HepG2 (cell line): ENCODE data around the gene PLA2G4B. TPM values are rescaled to one million over a fixed set of nuclear protein-coding genes. Genes with fewer than 3 reads are reported as not detected.

Experiments used
- ATAC-seq: fragments of 200-7000 bp; cut with Tn5 transposase; 3 replicates; pipeline ENCODE4 v1.9.1; 2020; ENCODE audit warnings: mild to moderate bottlenecking, moderate library complexity
- BruUV-seq: library from RNA; stranded (reverse); fragments of 400-500 nt; replicated peaks from 2 replicates; lab custom pipeline; 2021; lab: Mats Ljungman, UMichigan
- CTCF ChIA-PET: fragments of 300-600 bp; formaldehyde crosslinking; extraction: SDS; loops from one replicate; lab custom pipeline; 2021; ENCODE audit warnings: low total read pairs, inconsistent platforms, low intra/inter-chr PET ratio; lab: Yijun Ruan, JAX
- POLR2A ChIA-PET: fragments of 350-600 bp; sonication (Branson Sonifier 250); formaldehyde crosslinking; loops from one replicate; lab custom pipeline; 2020; ENCODE audit warnings: antibody characterized with exemption, inconsistent platforms; lab: Yijun Ruan, JAX
- DNase-seq: peaks from one replicate; pipeline ENCODE4 v3.0.0-alpha.2; 2015; ENCODE audit warnings: low spot score
- FAIRE-seq: peaks from 3 replicates; lab custom pipeline; 2011; peaks lifted over from hg19 to GRCh38; lab: Jason Lieb, UNC
- H2AFZ ChIP-seq: one replicate; pipeline ENCODE4 v1.6.1; 2011; ENCODE audit warnings: low read length, inconsistent platforms
- H3K27ac ChIP-seq: fragments of 300-600 bp; 3 replicates; pipeline ENCODE4 v1.8.0; 2011; ENCODE audit warnings: mixed run types, mild to moderate bottlenecking, mixed read lengths, low read length, inconsistent platforms; ENCODE audit not compliant: insufficient read depth; ENCODE audit errors: extremely low read length
- H3K27me3 ChIP-seq, 2 experiments: fragments of 200-600 bp in 1 of 2; 2 replicates in 1 of 2; 3 replicates in 1 of 2; pipeline versions ENCODE4 v1.6.0 to v1.8.0; 2011; ENCODE audit warnings: low read length in 2 of 2, mild to moderate bottlenecking in 2 of 2, moderate library complexity in 2 of 2, inconsistent platforms in 1 of 2; ENCODE audit not compliant: insufficient read depth in 2 of 2, control insufficient read depth in 1 of 2
- H3K36me3 ChIP-seq, 2 experiments: fragments of 200-600 bp in 1 of 2; replicated peaks in 1 of 2; 2 replicates in 1 of 2; 3 replicates in 1 of 2; pipeline versions ENCODE4 v1.5.1 to v1.8.0; 2011; ENCODE audit warnings: low read length in 2 of 2, inconsistent platforms in 1 of 2; ENCODE audit not compliant: insufficient read depth in 2 of 2, control insufficient read depth in 1 of 2
- H3K4me1 ChIP-seq: 2 replicates; pipeline ENCODE4 v1.5.1; 2012; ENCODE audit warnings: low read length, inconsistent platforms; ENCODE audit not compliant: insufficient read depth
- H3K4me2 ChIP-seq: 2 replicates; pipeline ENCODE4 v1.6.0; 2011; ENCODE audit warnings: low read depth, low read length, inconsistent platforms
- H3K4me3 ChIP-seq, 3 experiments: fragments of 200-600 bp in 1 of 3; sonication (generic), shearing (Covaris generic) in 1 of 3; replicated peaks in 1 of 3; 2 replicates each; pipeline ENCODE4 v1.5.1; 2011 to 2016; ENCODE audit warnings: low read length in 3 of 3, inconsistent platforms in 2 of 3, low read depth in 2 of 3, mild to moderate bottlenecking in 2 of 3, control low read depth in 1 of 3, mixed read lengths in 1 of 3; ENCODE audit not compliant: insufficient read depth in 1 of 3
- H3K79me2 ChIP-seq: one replicate; pipeline ENCODE4 v1.6.1; 2011; ENCODE audit warnings: low read length, inconsistent platforms; ENCODE audit not compliant: insufficient read depth
- H3K9ac ChIP-seq: 2 replicates; pipeline ENCODE4 v1.6.0; 2011; ENCODE audit warnings: mild to moderate bottlenecking, low read depth, low read length, inconsistent platforms; ENCODE audit not compliant: insufficient read depth
- H3K9me3 ChIP-seq: 2 replicates; pipeline ENCODE4 v1.5.1; 2012; ENCODE audit warnings: mild to moderate bottlenecking, low read length
- H4K20me1 ChIP-seq: 2 replicates; pipeline ENCODE4 v1.6.0; 2011; ENCODE audit warnings: inconsistent platforms, mild to moderate bottlenecking, low read length, moderate library complexity; ENCODE audit not compliant: insufficient read depth
- GFI1 ChIP-seq: sonication (generic); formaldehyde crosslinking; IDR thresholded peaks from 2 replicates; pipeline ENCODE4 v1.5.0; 2020; ENCODE audit warnings: missing genetic modification reagents, mild to moderate bottlenecking, borderline replicate concordance
- MAZ ChIP-seq, 2 experiments: sonication (generic) in 1 of 2; formaldehyde crosslinking in 1 of 2; IDR thresholded peaks; 2 replicates each; pipeline versions ENCODE4 v1.5.0 to v1.6.1; 2012 to 2020; ENCODE audit warnings: low read depth in 2 of 2, mild to moderate bottlenecking in 2 of 2, borderline replicate concordance in 1 of 2, improper control_type of control experiment in 1 of 2, low read length in 1 of 2, missing genetic modification reagents in 1 of 2, moderate library complexity in 1 of 2
- RAD21 ChIP-seq: fragments of 450-650 bp; formaldehyde crosslinking; IDR thresholded peaks from 2 replicates; pipeline ENCODE4 v1.5.0; 2020; ENCODE audit warnings: mild to moderate bottlenecking
- SNAI1 ChIP-seq: sonication (generic); formaldehyde crosslinking; IDR thresholded peaks from 2 replicates; pipeline ENCODE4 v1.5.0; 2020; ENCODE audit warnings: mild to moderate bottlenecking, missing genetic modification reagents, borderline replicate concordance
- SP2 ChIP-seq: sonication (generic); formaldehyde crosslinking; IDR thresholded peaks from 2 replicates; pipeline ENCODE4 v1.5.1; 2020; ENCODE audit warnings: mild to moderate bottlenecking, missing genetic modification reagents
- SP5 ChIP-seq: IDR thresholded peaks from 2 replicates; pipeline ENCODE4 v1.6.1; 2016; ENCODE audit warnings: low read depth, borderline replicate concordance
- STAG1 ChIP-seq: sonication (generic); formaldehyde crosslinking; IDR thresholded peaks from 2 replicates; pipeline ENCODE4 v1.4.0; 2020; ENCODE audit warnings: missing genetic modification reagents
- TBL1XR1 ChIP-seq: fragments of 150-350 bp; IDR thresholded peaks from 2 replicates; pipeline ENCODE4 v1.6.1; 2014; ENCODE audit warnings: borderline replicate concordance, low read length; ENCODE audit not compliant: partially characterized antibody
- TEAD3 ChIP-seq: optimal IDR thresholded peaks from 2 replicates; pipeline ENCODE3; 2016; ENCODE audit warnings: borderline replicate concordance
- ZNF205 ChIP-seq: IDR thresholded peaks from 2 replicates; pipeline ENCODE4 v1.6.1; 2018; ENCODE audit warnings: missing biosample characterization, missing genetic modification reagents
- ZNF260 ChIP-seq: sonication (generic); formaldehyde crosslinking; IDR thresholded peaks from 2 replicates; pipeline ENCODE4 v1.4.0; 2020; ENCODE audit warnings: missing genetic modification reagents, low read depth, mild to moderate bottlenecking, borderline replicate concordance
- ZNF331 ChIP-seq: sonication (generic); formaldehyde crosslinking; IDR thresholded peaks from 2 replicates; pipeline ENCODE4 v1.4.0; 2020; ENCODE audit warnings: missing genetic modification reagents
- ZNF484 ChIP-seq: sonication (generic); formaldehyde crosslinking; IDR thresholded peaks from 2 replicates; pipeline ENCODE4 v1.5.1; 2020; ENCODE audit warnings: mild to moderate bottlenecking, low read depth, missing genetic modification reagents, borderline replicate concordance
- WGBS: methylation state at CpG from one replicate; pipeline ENCODE4 v1.1.6; 2017; ENCODE audit warnings: low lambda C conversion rate; 5-methylcytosine and 5-hydroxymethylcytosine counted together
- in situ Hi-C: cut with HindIII; loops from 2 replicates; pipeline ENCODE4 v1.10.0; 2017; ENCODE audit warnings: low pct_unique_long_range_greater_than_20kb; ENCODE audit not compliant: extremely low pct_ligation_motif_present
- intact Hi-C: fragments of 100-400 bp; cut with micrococcal nuclease; formaldehyde crosslinking; loops from one replicate; pipeline ENCODE4 v1.10.0; 2022; ENCODE audit not compliant: unreplicated experiment
- polyA plus RNA-seq, 8 experiments: library from polyadenylated mRNA; depleted of rRNA in 3 of 8; stranded (reverse) in 7 of 8; unstranded in 1 of 8; fragments of >200 nt; fragmentation: Illumina TruSeq in 4 of 8; extraction: Trizol in 4 of 8; gene quantifications; 2 replicates each; pipeline versions ENCODE4 v1.2.1 to v1.2.3, GENCODE V29; 2011 to 2016; ENCODE audit warnings: low read depth in 4 of 8, missing spikeins in 1 of 8, mixed read lengths in 1 of 8; ENCODE audit not compliant: insufficient read depth in 1 of 8
- total RNA-seq, 5 experiments: library from RNA; depleted of rRNA; stranded (reverse); fragments of >200 nt; fragmentation: Illumina TruSeq; extraction: Trizol; gene quantifications; 2 replicates each; pipeline ENCODE4 v1.2.3, GENCODE V29; 2016; ENCODE audit warnings: low read depth in 1 of 5
- TF ChIP-seq, protein P1 (sequence below): sonication (generic); formaldehyde crosslinking; IDR thresholded peaks from 2 replicates; pipeline ENCODE4 v1.5.0; 2020; ENCODE audit warnings: mild to moderate bottlenecking, missing genetic modification reagents, moderate library complexity

PLA2G4B gene
- total and polyA plus RNA-seq, 2 of the 13 experiments (the other 11 are each of a cell fraction or from before 2014, with no cell fraction given), result 5.1 to 8.0 TPM

DNA sequence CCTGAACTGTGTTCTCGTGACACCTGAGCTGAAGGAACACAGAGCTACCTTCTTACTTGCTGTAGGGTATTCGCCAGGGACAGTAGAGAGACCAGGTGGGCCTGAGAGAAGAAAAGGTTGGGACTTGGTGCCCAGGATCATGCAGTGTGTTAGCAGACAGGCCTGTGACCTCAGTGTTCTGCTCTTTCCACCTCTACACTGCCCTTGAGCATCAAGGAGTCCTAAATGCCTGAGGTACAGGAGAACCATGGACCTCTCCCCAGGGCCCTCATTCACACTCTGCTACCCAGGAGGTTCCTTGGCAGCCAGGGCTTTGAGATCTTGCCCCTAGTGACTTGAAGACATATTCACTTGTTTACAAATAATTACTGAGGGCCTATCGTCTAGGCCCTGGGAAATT is 32.9 kb upstream of the PLA2G4B start:
- H3K9me3 ChIP-seq, result no peaks in the 10 kb centered on the region
- intact Hi-C loops, result loop anchor here (1.0 kb wide), 1 partner anchor 31 kb away; the partner anchor contains the start of gene MAPKBP1
- in situ Hi-C loops, result no loop called here
- BruUV-seq, result no TSS peak
- no peak for DNase-seq
- no peak for FAIRE-seq
- H3K4me3 ChIP-seq, result no peak overlapping the region
- ChIA-PET CTCF (interaction anchor here (3.2 kb wide), 1 partner anchor 32 kb away, joined by 25 read pairs; the partner anchor contains the start of gene MAPKBP1), POLR2A (no interaction called here)
- H3K27me3 ChIP-seq, result no peaks in the 10 kb centered on the region
- H3K4me2 ChIP-seq, result no peak overlapping the region
- no peaks in the 10 kb centered on the region for H4K20me1 ChIP-seq
- H3K27ac ChIP-seq, result no peak overlapping the region
- H3K79me2 ChIP-seq, result no peaks in the 10 kb centered on the region
- no peak overlapping the region for H3K9ac ChIP-seq
- TF ChIP-seq ZNF260 (CRISPR knock-in tag), result no peak
- TF ChIP-seq ZNF484 (CRISPR knock-in tag), result no peak
- TF ChIP-seq ZNF205, result no peak
- 90% methylated on average over 3 of the region's 3 CpGs for WGBS
- no peak for ATAC-seq
- H3K36me3 ChIP-seq, result no peaks in the 10 kb centered on the region
- no peaks in the 10 kb centered on the region for H3K4me1 ChIP-seq
- H2AFZ ChIP-seq, result no peak overlapping the region

DNA sequence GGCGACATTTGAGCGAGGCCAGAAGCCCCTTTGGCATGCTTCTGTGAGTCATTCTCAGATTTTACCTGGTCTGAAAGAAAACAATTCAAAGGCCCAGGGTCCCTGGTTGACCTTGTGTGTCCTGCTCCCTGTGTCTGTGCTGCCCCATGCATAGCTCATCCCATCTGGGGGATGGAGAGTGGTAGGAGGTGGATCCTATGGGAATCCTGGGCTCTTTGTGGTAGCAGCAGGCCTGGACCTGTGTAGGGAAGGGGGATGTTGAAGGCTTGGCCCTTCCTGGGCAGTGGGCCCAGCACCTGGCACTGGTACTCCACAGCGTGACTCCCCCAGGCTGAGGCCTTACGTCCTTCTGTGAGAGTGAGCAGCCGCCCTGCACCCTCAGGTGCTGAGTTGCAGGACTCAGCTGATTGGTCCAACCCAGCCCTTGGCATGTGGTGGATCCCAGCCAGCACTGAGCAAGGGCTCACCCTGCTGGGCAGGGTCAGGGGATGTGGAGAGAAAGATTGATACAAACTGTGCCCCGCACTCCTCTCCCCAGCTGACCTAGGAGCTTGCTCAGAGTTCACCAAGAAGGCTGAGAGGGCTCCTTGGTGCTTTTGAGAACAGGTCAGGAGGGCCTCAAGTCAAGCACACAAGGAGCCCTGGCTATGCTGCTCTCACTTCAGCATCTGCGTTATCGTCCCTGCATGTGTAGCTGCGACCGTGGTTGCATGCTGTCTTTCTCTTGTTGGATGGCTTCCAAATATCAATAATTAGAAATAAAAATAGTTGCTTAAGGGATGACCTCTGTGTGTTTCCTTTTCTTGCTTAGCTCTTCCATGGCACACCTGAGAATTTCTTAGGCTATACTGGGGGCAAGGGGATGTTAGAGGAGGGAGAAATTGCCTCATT is 32.1 kb upstream of the PLA2G4B start:
- Histone ChIP-seq H3K4me1 (no peaks in the 10 kb centered on the region), H3K27ac (no peak overlapping the region), H3K4me3 (no peak overlapping the region), H3K27me3 (no peaks in the 10 kb centered on the region), H3K79me2 (no peaks in the 10 kb centered on the region), H3K9me3 (no peaks in the 10 kb centered on the region), H3K36me3 (no peaks in the 10 kb centered on the region), H3K9ac (no peak overlapping the region), H4K20me1 (no peaks in the 10 kb centered on the region), H2AFZ (no peak overlapping the region), H3K4me2 (no peak overlapping the region)
- BruUV-seq, result no TSS peak
- DNase-seq (peak; percentile 34), FAIRE-seq (no peak), ATAC-seq (peak; percentile 83)
- 89% methylated on average over 8 of the region's 10 CpGs for WGBS
- CTCF ChIA-PET, result interaction anchor here (3.2 kb wide), 1 partner anchor 33 kb away, joined by 25 read pairs; the partner anchor contains the start of gene MAPKBP1
- intact Hi-C loops, result loop anchor here (1.0 kb wide), 1 partner anchor 32 kb away; the partner anchor contains the start of gene MAPKBP1
- in situ Hi-C loops, result no loop called here
- POLR2A ChIA-PET, result interaction anchor here (0.6 kb wide), 1 partner anchor 33 kb away, joined by 3 read pairs; the partner anchor contains the start of gene MAPKBP1
- TF ChIP-seq ZNF331 (CRISPR knock-in tag), result no peak
- no peak for TF ChIP-seq MAZ (IDR thresholded peaks at IDR 0.05; ENCODE audit: borderline replicate concordance, low read depth, low read length)
- no peak for TF ChIP-seq MAZ (CRISPR knock-in tag; IDR thresholded peaks at IDR 0.05; ENCODE audit: low read depth)
- TF ChIP-seq, protein P1, sequence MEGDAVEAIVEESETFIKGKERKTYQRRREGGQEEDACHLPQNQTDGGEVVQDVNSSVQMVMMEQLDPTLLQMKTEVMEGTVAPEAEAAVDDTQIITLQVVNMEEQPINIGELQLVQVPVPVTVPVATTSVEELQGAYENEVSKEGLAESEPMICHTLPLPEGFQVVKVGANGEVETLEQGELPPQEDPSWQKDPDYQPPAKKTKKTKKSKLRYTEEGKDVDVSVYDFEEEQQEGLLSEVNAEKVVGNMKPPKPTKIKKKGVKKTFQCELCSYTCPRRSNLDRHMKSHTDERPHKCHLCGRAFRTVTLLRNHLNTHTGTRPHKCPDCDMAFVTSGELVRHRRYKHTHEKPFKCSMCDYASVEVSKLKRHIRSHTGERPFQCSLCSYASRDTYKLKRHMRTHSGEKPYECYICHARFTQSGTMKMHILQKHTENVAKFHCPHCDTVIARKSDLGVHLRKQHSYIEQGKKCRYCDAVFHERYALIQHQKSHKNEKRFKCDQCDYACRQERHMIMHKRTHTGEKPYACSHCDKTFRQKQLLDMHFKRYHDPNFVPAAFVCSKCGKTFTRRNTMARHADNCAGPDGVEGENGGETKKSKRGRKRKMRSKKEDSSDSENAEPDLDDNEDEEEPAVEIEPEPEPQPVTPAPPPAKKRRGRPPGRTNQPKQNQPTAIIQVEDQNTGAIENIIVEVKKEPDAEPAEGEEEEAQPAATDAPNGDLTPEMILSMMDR (CRISPR knock-in tag), result peak; percentile 69
- no peak for TF ChIP-seq SP5
- no peak for TF ChIP-seq SNAI1 (CRISPR knock-in tag)
- TF ChIP-seq RAD21, result peak; percentile 71
- peak; percentile 74 for TF ChIP-seq TEAD3 (CRISPR knock-in tag)
- TF ChIP-seq TBL1XR1, result no peak
- TF ChIP-seq SP2 (CRISPR knock-in tag), result no peak
- no peak for TF ChIP-seq GFI1 (CRISPR knock-in tag)
- peak; percentile 73 for TF ChIP-seq STAG1 (CRISPR knock-in tag)
